HUES64 (cell line): Measurements from ENCODE around the gene MRPS31.

Experiments used
- H3K27ac ChIP-seq: 2 replicates; pipeline ENCODE4 v1.7.0; 2013; ENCODE audit warnings: low read depth, low read length, inconsistent platforms
- H3K27me3 ChIP-seq: 2 replicates; pipeline ENCODE4 v1.6.1; 2013; ENCODE audit warnings: mild to moderate bottlenecking, low read length; ENCODE audit not compliant: insufficient read depth
- H3K36me3 ChIP-seq: 2 replicates; pipeline ENCODE4 v1.6.1; 2013; ENCODE audit warnings: mild to moderate bottlenecking, low read length; ENCODE audit not compliant: insufficient read depth
- H3K4me1 ChIP-seq: 2 replicates; pipeline ENCODE4 v1.6.1; 2013; ENCODE audit warnings: mild to moderate bottlenecking, low read length, moderate library complexity; ENCODE audit not compliant: insufficient read depth
- H3K4me3 ChIP-seq: 2 replicates; pipeline ENCODE4 v1.5.1; 2013; ENCODE audit warnings: mild to moderate bottlenecking, low read length, moderate library complexity
- H3K9ac ChIP-seq: 2 replicates; pipeline ENCODE4 v1.6.1; 2013; ENCODE audit warnings: mild to moderate bottlenecking, low read depth, low read length
- H3K9me3 ChIP-seq: 2 replicates; pipeline ENCODE4 v1.6.1; 2013; ENCODE audit warnings: low read depth, low read length; ENCODE audit not compliant: insufficient read depth
- WGBS: fragments of 150-250, 120-280 bp; methylation state at CpG from one replicate; pipeline ENCODE4 v1.1.7; 2013; ENCODE audit warnings: missing lambda C conversion rate; 5-methylcytosine and 5-hydroxymethylcytosine counted together

The MRPS31 gene

DNA sequence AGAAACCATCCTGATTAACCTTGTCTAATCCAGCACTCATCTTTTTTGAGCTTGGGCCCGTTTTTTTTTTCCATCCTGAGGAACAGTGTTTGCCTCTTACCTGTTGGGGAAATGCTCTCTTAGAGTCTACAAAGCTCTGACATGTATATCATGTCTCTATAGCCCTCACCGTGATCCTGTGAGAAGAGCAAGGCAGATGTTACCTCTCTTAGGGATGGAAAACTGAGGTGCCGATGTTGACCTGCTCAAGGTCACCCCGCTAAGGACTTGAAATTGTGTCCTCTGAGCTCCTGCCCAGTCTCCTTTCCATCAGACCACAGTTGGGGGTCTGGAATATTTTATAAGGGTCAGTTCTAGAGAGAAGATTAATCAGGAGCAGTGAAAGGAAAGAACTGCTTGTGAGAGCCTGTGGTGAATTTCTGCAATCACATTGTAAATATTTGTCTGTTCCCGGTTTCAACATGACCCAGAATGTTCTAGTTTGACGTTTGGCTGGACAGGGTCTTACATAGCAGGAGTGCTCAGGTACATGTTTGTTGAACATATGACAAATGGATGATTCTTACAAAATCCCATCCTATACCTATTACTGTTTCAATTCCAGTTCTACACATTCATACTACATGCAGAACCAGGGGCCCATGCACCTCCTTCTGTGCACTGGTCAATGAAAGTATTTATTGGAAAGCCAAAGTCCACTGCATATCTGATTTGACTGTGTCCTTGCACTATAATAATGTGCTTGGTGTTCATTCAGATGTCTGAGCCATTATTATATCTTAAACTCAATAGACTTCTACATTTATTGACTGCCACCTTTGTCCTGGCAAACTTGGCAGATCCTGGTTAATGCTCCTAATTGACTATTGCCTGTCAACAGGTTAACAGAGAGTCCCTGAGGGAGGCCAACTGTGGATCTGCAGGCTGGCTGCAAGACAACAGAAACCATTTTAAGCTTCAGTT is 30.5 kb upstream of the MRPS31 start:
- H3K27ac ChIP-seq: no peak overlapping the region
- WGBS: 98% methylated on average over 6 of the region's 6 CpGs
- peaks cover 74% of the 10 kb centered on the region for H3K36me3 ChIP-seq

DNA sequence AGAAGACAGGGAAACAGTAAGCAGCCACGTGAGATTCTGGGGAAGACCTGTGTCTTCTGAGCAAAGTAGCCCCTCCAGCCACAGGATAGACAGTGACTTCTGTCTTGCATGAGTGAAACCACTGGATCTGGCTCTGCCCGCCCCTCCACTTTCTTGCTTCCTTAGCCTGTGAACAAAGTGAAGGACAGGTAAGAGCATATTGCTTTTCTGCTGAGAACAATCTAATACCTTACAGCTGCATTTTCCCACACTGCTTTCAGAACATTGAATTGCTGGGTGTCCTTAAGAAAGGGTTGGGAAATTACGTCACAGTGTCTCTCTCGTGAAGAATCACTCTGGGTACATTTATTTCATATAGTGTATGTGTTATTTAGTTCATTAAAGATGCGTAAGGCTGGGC is 29.6 kb upstream of the MRPS31 start:
- Histone ChIP-seq H3K4me1 (no peaks in the 10 kb centered on the region), H3K9ac (no peak overlapping the region), H3K9me3 (no peaks in the 10 kb centered on the region), H3K27me3 (no peaks in the 10 kb centered on the region), H3K36me3 (peaks cover 73% of the 10 kb centered on the region), H3K27ac (no peak overlapping the region), H3K4me3 (no peak overlapping the region)
- 89% methylated on average over 5 of the region's 5 CpGs for WGBS

More for the DNA sequence above, 30.5 kb upstream of the MRPS31 start:
- no peak overlapping the region for H3K9ac ChIP-seq
- no peaks in the 10 kb centered on the region for H3K9me3 ChIP-seq
- H3K4me3 ChIP-seq: no peak overlapping the region
- H3K4me1 ChIP-seq: no peaks in the 10 kb centered on the region
- H3K27me3 ChIP-seq: no peaks in the 10 kb centered on the region

DNA sequence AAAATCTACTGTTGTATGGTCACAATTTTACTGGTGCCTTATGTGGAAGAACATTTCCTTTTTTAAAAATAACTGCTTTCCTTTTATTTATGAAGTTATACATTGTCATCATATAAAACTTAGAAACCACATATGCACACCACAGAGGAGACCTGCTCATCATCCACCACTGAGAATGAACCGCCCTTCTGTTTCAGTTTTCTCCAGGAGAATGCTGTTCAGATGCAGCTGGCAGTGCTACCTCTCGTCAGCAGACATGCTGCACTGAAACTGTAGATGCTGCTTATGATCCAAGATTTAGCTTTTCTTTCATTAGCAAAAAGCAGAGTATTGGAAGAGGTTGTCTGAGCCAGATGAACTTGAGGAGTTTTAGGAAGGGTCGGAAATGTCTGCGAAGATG is 28.5 kb upstream of the MRPS31 start:
- H3K4me3 ChIP-seq: no peak overlapping the region
- no peaks in the 10 kb centered on the region for H3K27me3 ChIP-seq
- WGBS: 98% methylated on average over 4 of the region's 4 CpGs
- H3K9me3 ChIP-seq: no peaks in the 10 kb centered on the region
- no peak overlapping the region for H3K9ac ChIP-seq
- no peaks in the 10 kb centered on the region for H3K4me1 ChIP-seq
- peaks cover 68% of the 10 kb centered on the region for H3K36me3 ChIP-seq
- no peak overlapping the region for H3K27ac ChIP-seq

DNA sequence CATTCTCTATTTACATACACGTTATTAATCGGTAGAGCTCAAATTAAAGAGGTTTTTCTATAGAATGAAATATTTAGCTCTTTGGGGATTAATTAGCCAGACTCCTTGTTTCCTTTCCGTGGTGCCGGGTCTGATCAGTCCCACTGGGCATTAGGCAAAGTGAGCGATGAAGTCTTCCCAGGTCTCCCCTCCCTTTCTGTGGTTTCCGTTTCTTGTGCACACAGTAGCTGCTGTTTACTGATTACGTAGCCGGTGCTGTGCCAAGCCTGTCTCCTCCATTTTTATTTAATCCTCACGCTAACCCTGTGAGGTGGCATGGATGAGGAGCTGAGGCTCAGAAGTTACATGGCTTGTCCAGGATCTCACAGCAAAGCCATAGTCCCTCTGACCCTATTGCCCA is 27.4 kb upstream of the MRPS31 start:
- H3K36me3 ChIP-seq: peaks cover 67% of the 10 kb centered on the region
- no peak overlapping the region for H3K4me3 ChIP-seq
- 98% methylated on average over 9 of the region's 9 CpGs for WGBS
- no peak overlapping the region for H3K9ac ChIP-seq
- no peak overlapping the region for H3K27ac ChIP-seq
- H3K9me3 ChIP-seq: no peaks in the 10 kb centered on the region
- H3K27me3 ChIP-seq: no peaks in the 10 kb centered on the region
- H3K4me1 ChIP-seq: no peaks in the 10 kb centered on the region

DNA sequence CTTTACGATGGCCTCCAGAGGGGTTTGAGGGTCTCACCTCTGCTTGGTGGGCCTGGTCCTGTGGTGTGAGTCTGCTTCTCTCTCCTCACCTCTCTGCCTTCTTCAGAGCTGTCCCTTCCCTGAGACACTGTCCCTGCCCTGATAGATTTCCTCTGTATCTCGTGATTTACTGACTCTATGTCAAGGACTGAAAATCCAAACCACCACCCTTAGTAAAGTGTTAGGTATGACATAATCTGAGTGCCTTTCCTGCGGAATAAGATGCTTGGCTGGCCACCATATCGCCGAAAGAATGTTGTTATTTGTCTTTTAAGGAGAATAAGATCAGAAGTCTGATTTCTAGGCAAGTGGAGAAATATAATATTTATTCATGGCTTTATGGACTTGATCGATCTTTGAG is 25.7 kb upstream of the MRPS31 start:
- H3K9me3 ChIP-seq: no peaks in the 10 kb centered on the region
- no peaks in the 10 kb centered on the region for H3K4me1 ChIP-seq
- peaks cover 56% of the 10 kb centered on the region for H3K36me3 ChIP-seq
- no peak overlapping the region for H3K27ac ChIP-seq
- no peak overlapping the region for H3K4me3 ChIP-seq
- 96% methylated on average over 6 of the region's 6 CpGs for WGBS
- H3K27me3 ChIP-seq: no peaks in the 10 kb centered on the region
- H3K9ac ChIP-seq: no peak overlapping the region

DNA sequence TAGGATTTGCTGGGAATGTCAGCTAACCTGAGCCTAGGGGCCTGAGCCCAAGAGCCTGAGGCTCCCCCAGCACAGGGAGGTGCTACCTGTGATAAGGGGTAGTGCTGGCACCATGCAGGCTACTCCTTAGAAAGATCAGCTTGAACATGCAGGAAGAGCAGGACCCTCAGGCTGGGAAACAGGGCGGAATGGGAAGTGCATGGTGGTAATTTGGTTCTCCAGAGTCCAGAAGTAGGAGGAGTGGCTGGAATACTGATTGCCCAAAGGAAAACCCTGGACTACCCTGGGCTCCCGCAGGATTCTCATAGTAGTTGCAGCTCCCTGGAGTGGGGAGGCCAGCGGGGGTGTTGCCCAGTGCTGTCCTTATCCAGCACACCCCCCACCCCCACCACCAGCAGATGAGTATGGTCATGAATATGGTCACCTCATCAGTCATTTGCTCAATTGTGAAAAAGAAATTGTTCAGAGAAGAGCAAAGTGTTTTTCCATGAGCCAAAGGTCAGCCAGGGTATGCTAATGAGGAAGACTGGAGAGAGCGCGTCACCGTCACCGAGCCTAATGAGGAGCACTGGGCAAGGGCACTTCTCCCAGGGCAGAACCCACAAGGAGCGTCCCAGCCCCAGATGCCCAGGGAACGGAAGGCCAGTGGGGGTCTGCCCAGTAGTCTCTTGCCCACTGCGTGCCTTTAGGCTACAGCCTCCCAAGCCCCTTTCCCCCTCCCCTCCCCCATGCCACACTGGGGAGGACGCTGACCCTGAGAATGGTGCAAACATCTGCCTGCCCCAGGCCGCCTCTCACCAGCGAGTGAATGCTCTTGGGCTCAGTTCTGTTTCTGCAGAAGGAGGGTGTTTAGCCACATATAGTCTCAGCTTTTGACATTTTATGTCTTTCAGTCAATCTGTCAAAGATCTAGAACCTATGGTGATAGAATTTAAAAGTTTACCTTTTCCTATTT is 23.7 kb upstream of the MRPS31 start:
- Histone ChIP-seq H3K9ac (no peak overlapping the region), H3K27ac (no peak overlapping the region), H3K9me3 (no peaks in the 10 kb centered on the region), H3K36me3 (peaks cover 40% of the 10 kb centered on the region), H3K4me3 (no peak overlapping the region), H3K27me3 (no peaks in the 10 kb centered on the region), H3K4me1 (peaks cover 5% of the 10 kb centered on the region; the same call in 1 of the 2 replicates)
- WGBS: 87% methylated on average over 13 of the region's 13 CpGs

DNA sequence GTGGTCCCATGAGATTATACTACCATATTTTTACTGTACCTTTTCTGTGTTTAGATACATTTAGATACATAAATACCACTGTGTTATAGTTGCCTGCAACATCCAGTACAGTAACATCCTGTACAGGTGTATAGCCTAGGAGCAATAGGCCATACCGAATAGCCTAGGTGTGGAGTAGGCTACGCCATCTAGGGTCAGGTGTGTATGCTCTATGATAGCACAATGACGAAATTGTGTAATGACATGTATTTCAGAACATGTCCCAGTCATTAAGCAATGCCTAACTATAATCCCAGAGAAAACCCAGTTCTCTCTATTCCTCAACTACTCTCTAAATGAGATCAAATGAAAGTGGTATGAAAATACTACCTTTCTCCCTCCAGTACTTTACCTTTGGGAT is 22.3 kb upstream of the MRPS31 start:
- Histone ChIP-seq H3K9ac (no peak overlapping the region), H3K36me3 (peaks cover 26% of the 10 kb centered on the region), H3K9me3 (no peaks in the 10 kb centered on the region), H3K27ac (no peak overlapping the region), H3K4me1 (peaks cover 5% of the 10 kb centered on the region; the same call in 1 of the 2 replicates), H3K4me3 (no peak overlapping the region), H3K27me3 (no peaks in the 10 kb centered on the region)
- WGBS: 100% methylated on average over 3 of the region's 3 CpGs

DNA sequence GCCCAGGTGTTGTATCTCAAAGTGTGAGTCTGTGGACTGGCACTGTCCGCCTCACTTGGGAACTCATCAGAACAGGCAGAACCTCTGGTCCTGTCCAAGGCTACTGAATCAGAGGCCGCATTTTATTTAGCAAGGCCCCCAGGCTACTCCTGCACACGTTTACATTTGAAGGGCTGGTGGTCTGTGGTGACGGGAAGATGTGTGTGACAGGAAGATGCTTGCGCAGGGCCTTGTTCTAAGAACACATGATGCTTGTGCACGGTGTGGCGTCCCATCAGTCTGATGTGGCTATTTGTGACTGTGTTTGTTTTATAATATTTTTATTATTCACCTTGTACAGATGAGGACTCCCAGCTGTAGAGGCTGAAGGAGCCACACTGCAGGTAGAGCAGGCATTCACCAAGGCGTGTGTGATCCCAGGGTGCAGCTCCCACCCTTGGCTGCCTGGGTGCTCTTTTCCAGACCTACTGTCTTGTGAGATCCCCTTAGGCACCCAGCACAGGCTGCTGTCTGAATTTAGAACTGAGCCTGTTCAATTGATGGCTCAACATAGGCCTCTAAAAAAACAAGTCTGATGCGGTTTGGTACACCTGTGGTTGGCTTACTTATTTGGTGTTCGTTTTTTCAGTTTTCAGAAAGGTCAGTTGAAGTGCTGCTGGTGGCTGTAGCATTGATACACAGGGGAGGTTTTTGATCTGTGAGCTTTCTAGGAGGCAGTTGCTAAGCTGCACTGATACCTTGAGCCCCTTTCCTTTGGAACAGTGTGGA is 21.5 kb upstream of the MRPS31 start:
- no peak overlapping the region for H3K4me3 ChIP-seq
- no peak overlapping the region for H3K9ac ChIP-seq
- no peaks in the 10 kb centered on the region for H3K27me3 ChIP-seq
- peaks cover 5% of the 10 kb centered on the region; the same call in 1 of the 2 replicates for H3K4me1 ChIP-seq
- H3K9me3 ChIP-seq: no peaks in the 10 kb centered on the region
- H3K27ac ChIP-seq: no peak overlapping the region
- WGBS: 93% methylated on average over 10 of the region's 10 CpGs
- peaks cover 22% of the 10 kb centered on the region for H3K36me3 ChIP-seq

DNA sequence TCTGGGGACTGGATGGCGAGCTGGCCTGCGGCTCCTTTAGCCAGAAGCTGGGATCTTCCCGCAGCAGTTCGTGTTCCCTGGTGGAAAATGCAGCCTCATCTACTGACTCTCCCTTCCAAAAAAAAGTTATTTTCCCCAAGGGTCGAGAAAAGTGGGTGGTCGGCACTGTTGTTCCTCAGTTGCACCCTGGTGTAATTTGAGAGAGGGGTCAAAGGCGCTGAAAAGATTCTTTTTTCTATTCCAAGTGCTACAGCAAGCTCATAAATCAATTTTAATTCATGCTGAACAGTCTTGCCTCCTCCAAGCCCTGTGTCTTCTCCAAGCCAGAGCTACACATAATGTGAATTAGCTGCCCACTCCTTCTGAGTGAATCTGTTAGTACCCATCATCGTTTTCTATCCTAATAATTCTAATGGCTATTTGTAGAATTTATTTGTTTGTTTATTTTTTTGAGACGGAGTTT is 19.2 kb upstream of the MRPS31 start:
- peak overlapping the region; percentile 80 for H3K4me3 ChIP-seq
- no peaks in the 10 kb centered on the region for H3K27me3 ChIP-seq
- peak overlapping the region; percentile 85; the same call in 1 of the 2 replicates for H3K27ac ChIP-seq
- peaks cover 6% of the 10 kb centered on the region for H3K36me3 ChIP-seq
- peaks cover 5% of the 10 kb centered on the region; the same call in 1 of the 2 replicates for H3K4me1 ChIP-seq
- peak overlapping the region; percentile 90 for H3K9ac ChIP-seq
- no peaks in the 10 kb centered on the region for H3K9me3 ChIP-seq
- 22% methylated on average over 6 of the region's 9 CpGs for WGBS

DNA sequence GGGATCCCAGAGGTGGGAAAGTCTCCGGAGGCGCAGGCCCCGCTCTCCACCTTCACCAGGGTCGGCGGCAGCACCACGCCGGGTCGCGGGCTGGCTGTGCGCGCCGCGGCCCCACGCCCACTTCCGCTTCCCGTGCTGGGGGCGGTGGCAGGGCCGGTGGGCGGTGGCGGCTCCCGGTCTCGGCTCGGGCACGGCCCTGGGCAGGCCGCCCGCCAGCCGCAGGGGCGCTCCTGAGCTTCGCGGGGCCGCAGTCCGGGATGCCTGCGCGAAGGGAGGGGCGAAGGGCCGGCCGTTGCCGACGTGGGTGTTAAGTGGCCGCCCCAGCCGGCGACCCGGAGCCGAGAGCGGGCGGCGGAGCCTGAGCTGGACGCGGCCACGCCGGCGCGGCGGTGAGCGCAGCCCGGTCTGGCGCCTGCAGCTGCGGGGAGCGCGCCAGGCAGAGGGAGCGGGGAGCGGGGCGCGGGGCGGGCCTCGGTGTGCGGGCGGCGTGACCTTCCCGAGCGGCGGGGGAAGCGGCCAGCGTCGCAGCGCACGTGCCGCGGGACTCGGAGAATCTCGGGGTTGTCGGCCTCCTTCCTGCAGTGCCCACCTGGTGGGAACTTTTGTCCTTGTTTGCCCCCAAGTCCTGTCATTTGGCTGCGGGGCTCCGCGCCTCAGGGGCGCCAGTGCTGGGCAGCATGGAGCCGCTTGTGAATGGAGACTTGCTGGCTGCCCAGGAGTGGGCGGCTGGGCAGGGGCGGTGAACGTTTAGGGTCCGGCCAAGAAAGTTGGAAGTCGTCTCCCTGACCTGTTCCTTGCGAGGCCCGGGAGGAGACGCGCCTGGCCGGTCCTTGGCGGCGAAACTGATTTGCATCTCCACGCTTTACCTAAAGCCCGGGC is 18.5 kb upstream of the MRPS31 start, which contains the start of gene SLC25A15:
SLC25A15 (plus strand) TSS at position 337 of the 879 bp plus-strand sequence. CDS start 3,616 bp downstream, outside the sequence.
- peak within 1 kb of the TSS; percentile 80 for H3K4me3 ChIP-seq
- H3K9me3 ChIP-seq: no peaks in the 10 kb centered on the region
- WGBS: under 1% methylated on average over 101 of the region's 101 CpGs
- no peaks in the 10 kb centered on the region for H3K27me3 ChIP-seq
- peaks cover 5% of the 10 kb centered on the region; the same call in 1 of the 2 replicates for H3K4me1 ChIP-seq
- H3K27ac ChIP-seq: peak within 1 kb of the TSS; percentile 85
- H3K9ac ChIP-seq: peak within 1 kb of the TSS; percentile 90
- peaks cover 6% of the 10 kb centered on the region for H3K36me3 ChIP-seq
